Frontal cortex (tissue), 4 donors: ENCODE results near the gene COL17A1. TPM values are rescaled to one million over a fixed set of nuclear protein-coding genes. Genes with fewer than 3 reads are reported as not detected.

Source experiments
- DNase-seq, 2 donors: peaks; one replicate each; pipeline ENCODE4 v3.0.0; 2012; ENCODE audit warnings: low spot score in 2 of 2
- FAIRE-seq: peaks from 2 replicates; lab custom pipeline; 2012; peaks lifted over from hg19 to GRCh38; lab: Jason Lieb, UNC
- total RNA-seq: library from RNA; depleted of rRNA; stranded (reverse); fragments of >200 nt; gene quantifications from one replicate; pipeline ENCODE4 v1.2.3, GENCODE V29; 2014
- donor health status: control.
- donor health status: control.
- donor health status: control.

Gene COL17A1
- total RNA-seq, 1 donor from 2014 or later, result under 0.01 TPM

GRCh38 chr10:104099269-104099668 is 13.6 kb upstream of the COL17A1 start:
- DNase-seq, result no peak
- FAIRE-seq, result no peak

- no peak for FAIRE-seq
- no peak for DNase-seq
Observed at GRCh38 chr10:104098358-104098925, 12.8 kb upstream of the COL17A1 start.

- DNase-seq, result no peak
- FAIRE-seq, result no peak
Observed at GRCh38 chr10:104096692-104097091, 11.0 kb upstream of the COL17A1 start.

- FAIRE-seq (no peak), DNase-seq (no peak)
Observed at GRCh38 chr10:104092749-104093148, 7.1 kb upstream of the COL17A1 start.

GRCh38 chr10:104090611-104091010 is 4.9 kb upstream of the COL17A1 start:
- FAIRE-seq, result no peak
- DNase-seq, result no peak

- FAIRE-seq (no peak), DNase-seq (no peak)
Observed at GRCh38 chr10:104089621-104090020, 3.9 kb upstream of the COL17A1 start.

GRCh38 chr10:104088239-104088638 is 2.6 kb upstream of the COL17A1 start:
- FAIRE-seq, result no peak
- DNase-seq, result no peak

- no peak for FAIRE-seq
- DNase-seq, result no peak
Observed at GRCh38 chr10:104084482-104085142, 1.1 kb downstream of the COL17A1 start.

- FAIRE-seq, result no peak
Observed at GRCh38 chr10:104081998-104082397, 3.7 kb downstream of the COL17A1 start.

GRCh38 chr10:104080762-104081161 is 4.9 kb downstream of the COL17A1 start:
- no peak for DNase-seq
- FAIRE-seq, result no peak

More at GRCh38 chr10:104081998-104082397, 3.7 kb downstream of the COL17A1 start:
- DNase-seq, result no peak

- FAIRE-seq (no peak), DNase-seq (no peak)
Observed at GRCh38 chr10:104077663-104078151, 8.0 kb downstream of the COL17A1 start.

GRCh38 chr10:104077247-104077646 is 8.4 kb downstream of the COL17A1 start:
- FAIRE-seq (no peak), DNase-seq (no peak)

GRCh38 chr10:104076743-104077160 is 8.9 kb downstream of the COL17A1 start:
- FAIRE-seq (peak; percentile 85), DNase-seq (no peak)

- FAIRE-seq, result no peak
- no peak for DNase-seq
Observed at GRCh38 chr10:104074505-104074904, 11.2 kb downstream of the COL17A1 start.

GRCh38 chr10:104072786-104073185 is 12.9 kb downstream of the COL17A1 start:
- FAIRE-seq (no peak), DNase-seq (no peak)

GRCh38 chr10:104069613-104070012 is 16.1 kb downstream of the COL17A1 start:
- DNase-seq (no peak), FAIRE-seq (no peak)

- no peak for FAIRE-seq
- no peak for DNase-seq
Observed at GRCh38 chr10:104067525-104067924, 18.2 kb downstream of the COL17A1 start.

GRCh38 chr10:104066945-104067344 is 18.7 kb downstream of the COL17A1 start:
- no peak for FAIRE-seq

GRCh38 chr10:104065748-104066147 is 19.9 kb downstream of the COL17A1 start:
- no peak for FAIRE-seq
- DNase-seq, result no peak

More at GRCh38 chr10:104066945-104067344, 18.7 kb downstream of the COL17A1 start:
- DNase-seq, result no peak

GRCh38 chr10:104061196-104061595 is 24.5 kb downstream of the COL17A1 start:
- FAIRE-seq (no peak), DNase-seq (no peak)

GRCh38 chr10:104059364-104059763 is 26.3 kb downstream of the COL17A1 start:
- FAIRE-seq (no peak), DNase-seq (no peak)

- FAIRE-seq (no peak), DNase-seq (no peak)
Observed at GRCh38 chr10:104057717-104058116, 28.0 kb downstream of the COL17A1 start.
